ENCODE data around the gene ZDBF2.

ZDBF2 gene

DNA sequence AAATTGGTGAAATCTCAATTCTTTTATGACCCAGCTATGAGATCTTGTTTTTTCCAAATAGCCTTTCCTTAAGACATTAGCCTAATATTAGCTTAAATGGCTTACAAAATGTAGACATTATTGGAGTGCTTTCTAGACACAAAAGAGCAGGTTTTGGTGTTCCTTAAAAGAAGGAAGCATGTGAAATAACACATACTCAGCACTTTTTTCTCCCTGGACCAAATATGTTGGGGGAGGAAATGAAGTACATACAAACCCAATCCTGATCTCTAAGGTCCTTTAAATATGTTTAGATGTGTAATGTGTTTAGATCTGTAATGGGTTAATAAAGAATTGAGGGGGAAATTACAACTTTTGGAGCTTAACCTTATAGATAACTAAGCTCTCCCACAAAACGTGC is 3.4 kb upstream of the ZDBF2 start:
- no peak for DNase-seq (ENCODE audit: low spot score)
- CTCF ChIA-PET = no interaction called here
- H3K27ac ChIP-seq = no peak overlapping the region
- TF ChIP-seq, protein P1, sequence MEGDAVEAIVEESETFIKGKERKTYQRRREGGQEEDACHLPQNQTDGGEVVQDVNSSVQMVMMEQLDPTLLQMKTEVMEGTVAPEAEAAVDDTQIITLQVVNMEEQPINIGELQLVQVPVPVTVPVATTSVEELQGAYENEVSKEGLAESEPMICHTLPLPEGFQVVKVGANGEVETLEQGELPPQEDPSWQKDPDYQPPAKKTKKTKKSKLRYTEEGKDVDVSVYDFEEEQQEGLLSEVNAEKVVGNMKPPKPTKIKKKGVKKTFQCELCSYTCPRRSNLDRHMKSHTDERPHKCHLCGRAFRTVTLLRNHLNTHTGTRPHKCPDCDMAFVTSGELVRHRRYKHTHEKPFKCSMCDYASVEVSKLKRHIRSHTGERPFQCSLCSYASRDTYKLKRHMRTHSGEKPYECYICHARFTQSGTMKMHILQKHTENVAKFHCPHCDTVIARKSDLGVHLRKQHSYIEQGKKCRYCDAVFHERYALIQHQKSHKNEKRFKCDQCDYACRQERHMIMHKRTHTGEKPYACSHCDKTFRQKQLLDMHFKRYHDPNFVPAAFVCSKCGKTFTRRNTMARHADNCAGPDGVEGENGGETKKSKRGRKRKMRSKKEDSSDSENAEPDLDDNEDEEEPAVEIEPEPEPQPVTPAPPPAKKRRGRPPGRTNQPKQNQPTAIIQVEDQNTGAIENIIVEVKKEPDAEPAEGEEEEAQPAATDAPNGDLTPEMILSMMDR (conservative IDR thresholded peaks at IDR 0.05; ENCODE audit: low read depth) = no peak
- POLR2A ChIA-PET (ENCODE audit: low non-redundant PET) = no interaction called here

DNA sequence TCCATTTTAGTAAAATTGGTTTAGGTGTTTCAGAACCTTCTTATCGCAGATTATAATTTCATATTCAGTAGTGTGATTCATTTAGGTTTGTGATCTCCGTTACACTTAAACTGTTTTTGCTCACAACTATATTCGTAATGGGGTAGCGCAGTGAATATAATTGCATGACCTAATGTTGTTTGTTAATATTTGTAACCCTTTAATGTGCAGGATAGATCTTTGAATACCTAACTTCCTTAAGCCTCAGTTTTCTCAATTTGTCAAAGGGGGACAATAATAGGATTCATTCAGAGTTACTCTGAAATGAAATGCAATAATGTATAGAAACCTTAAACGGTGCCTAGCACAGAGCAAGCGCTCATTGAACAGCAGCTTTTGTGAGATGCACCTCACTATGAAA is 558 bp upstream of the ZDBF2 start:
- H3K27ac ChIP-seq = no peak overlapping the region
- ChIA-PET CTCF (interaction anchor here (0.5 to 0.6 kb wide), 3 partner anchors 54 to 132 kb away, joined by 3 to 4 read pairs (median 3); partner anchors contain the start of genes EEF1B2 and NDUFS1), POLR2A (ENCODE audit: low non-redundant PET) (no interaction called here)
- TF ChIP-seq, protein P1 (conservative IDR thresholded peaks at IDR 0.05; ENCODE audit: low read depth) = no peak
- no peak for DNase-seq (ENCODE audit: low spot score)

DNA sequence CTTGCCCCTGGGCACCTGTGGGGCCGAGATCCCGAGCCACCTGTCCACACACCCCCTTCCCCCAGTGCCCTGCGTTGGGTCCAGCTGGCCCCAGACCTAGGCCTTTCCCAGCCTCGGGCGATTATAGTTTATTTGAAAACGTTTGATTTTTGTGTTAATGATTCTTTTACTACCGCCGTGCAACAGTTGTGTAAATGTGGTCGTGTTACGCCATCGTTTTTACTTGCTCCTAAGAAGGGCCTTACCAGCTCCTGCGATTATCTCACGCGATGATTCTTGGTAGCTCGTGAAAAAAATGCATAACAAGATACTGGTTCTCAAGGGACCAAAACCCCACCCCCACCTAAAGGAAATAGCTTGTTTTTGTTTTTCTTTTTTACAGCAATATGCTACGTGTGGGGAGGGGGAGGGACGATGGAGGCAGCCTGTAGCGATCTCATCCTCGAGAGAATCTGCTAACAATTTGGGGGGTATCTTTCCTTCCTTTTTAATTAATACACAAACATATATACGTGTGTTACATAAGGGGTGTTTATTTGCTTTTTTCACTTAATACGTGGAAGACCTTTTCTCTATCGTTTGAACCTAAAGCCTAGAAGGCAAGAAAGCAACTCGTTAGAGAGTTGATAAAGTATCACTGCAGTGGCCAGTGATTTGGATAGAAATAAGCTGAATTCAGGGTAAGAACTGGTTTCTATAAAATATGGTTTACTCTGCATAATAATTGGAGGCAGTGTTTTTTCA is 1.0 kb downstream of the ZDBF2 start:
- TF ChIP-seq, protein P1 (conservative IDR thresholded peaks at IDR 0.05; ENCODE audit: low read depth) = no peak
- peak; percentile 36 for DNase-seq (ENCODE audit: low spot score)
- ChIA-PET CTCF (interaction anchor here (0.6 to 1.0 kb wide), 3 partner anchors 19 to 1838 kb away, joined by 3 read pairs; no protein-coding TSS in a partner anchor), POLR2A (ENCODE audit: low non-redundant PET) (interaction anchor here (0.7 kb wide), 1 partner anchor 1081 kb away, joined by 4 read pairs; no protein-coding TSS in a partner anchor)
- H3K27ac ChIP-seq = peak overlapping the region; percentile 66

DNA sequence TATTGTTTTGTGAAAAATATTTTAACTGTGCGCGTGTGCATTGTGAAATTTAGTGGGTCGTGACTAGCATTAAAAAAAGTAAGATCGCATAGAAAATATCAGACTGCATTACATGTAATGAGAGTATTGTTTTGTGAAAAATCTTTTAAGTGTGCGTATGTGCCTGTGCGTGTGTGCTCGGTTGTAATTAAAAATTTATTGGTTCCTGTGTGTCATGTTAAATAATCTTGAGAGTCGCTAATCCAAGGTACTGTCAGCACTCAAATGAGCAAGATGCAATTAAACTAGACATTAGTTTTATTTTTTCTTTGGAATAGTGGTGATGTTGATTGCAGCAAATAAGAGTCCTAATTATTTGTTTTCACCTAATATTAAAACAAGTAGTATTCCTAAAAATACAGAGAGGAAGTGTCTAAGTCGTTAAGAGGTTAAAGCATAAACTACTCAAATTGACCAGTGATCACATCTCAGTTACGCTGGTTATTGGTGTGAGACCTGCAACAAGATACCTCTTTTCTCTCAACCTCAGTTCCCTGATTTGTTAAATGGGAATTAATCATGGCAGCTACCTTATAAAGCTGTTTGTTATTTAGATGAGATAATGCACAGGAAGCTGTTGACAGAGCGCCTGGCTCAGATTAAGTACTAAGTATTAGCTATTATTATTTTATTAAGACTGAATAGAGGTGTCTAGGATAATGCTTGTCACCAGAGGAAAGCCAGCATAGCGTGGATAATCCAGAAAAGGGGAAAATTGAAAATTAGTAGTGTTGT is 1.9 kb downstream of the ZDBF2 start:
- POLR2A ChIA-PET (ENCODE audit: low non-redundant PET) = no interaction called here
- CTCF ChIA-PET = interaction anchor here (0.5 to 1.0 kb wide), 2 partner anchors 9 to 18 kb away, joined by 3 read pairs; no protein-coding TSS in a partner anchor

DNA sequence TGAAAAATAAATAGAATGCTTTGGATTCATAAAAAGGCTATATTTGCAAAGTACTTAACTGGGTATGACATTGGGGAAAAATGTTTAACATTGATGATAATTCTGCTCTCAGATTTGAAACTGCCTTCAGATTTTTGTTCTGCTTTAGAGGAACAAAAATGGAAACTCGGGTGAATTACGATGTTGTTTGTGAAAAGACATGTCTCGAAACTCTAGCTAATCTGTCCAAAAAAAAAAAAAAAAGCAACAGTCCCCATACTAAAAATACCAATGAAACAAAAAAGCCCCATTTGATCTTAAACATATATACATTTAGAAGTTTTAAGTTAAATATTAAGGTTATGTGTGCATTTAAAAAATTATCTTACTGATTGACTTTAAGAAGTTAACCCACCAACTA is 3.0 kb downstream of the ZDBF2 start:
- POLR2A ChIA-PET (ENCODE audit: low non-redundant PET) = no interaction called here
- TF ChIP-seq, protein P1 (conservative IDR thresholded peaks at IDR 0.05; ENCODE audit: low read depth) = no peak
- CTCF ChIA-PET = no interaction called here
- H3K27ac ChIP-seq = no peak overlapping the region
- no peak for DNase-seq (ENCODE audit: low spot score)

More for the DNA sequence above, 1.9 kb downstream of the ZDBF2 start:
- TF ChIP-seq, protein P1 (conservative IDR thresholded peaks at IDR 0.05; ENCODE audit: low read depth) = no peak
- H3K27ac ChIP-seq = no peak overlapping the region
- DNase-seq (ENCODE audit: low spot score) = no peak

DNA sequence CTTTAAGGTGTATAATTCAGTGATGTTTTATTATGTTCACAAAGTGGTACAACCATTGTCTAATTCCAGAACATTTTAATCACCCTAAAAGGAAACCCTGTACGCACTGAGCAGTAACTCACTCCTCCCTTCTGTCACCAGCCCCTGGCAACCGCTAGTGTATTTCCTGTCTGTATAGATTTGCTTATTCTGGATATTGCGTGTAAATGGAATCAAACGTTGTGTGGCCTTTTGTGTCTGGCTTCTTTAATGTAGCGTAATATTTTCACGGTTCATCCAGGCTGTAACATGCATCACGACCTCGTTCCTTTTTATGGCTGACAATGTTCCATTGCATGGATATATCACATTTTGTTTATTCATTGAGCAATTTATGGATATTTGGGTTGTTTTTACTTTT is 8.3 kb downstream of the ZDBF2 start:
- TF ChIP-seq, protein P1 (conservative IDR thresholded peaks at IDR 0.05; ENCODE audit: low read depth) = no peak
- ChIA-PET CTCF (no interaction called here), POLR2A (ENCODE audit: low non-redundant PET) (no interaction called here)
- H3K27ac ChIP-seq = no peak overlapping the region
- no peak for DNase-seq (ENCODE audit: low spot score)
